H1 (cell line): ENCODE results near the gene SH2D1B. TPM values are rescaled to one million over a fixed set of nuclear protein-coding genes. Genes with fewer than 3 reads are reported as not detected.

ENCODE experiments used
- BACH1 ChIP-seq: IDR thresholded peaks from 2 replicates; pipeline ENCODE4 v1.6.1; 2012; ENCODE audit warnings: low read length, improper control_type of control experiment
- CHD2 ChIP-seq: IDR thresholded peaks from 2 replicates; pipeline ENCODE4 v1.6.1; 2012; ENCODE audit warnings: low read length, improper control_type of control experiment
- FOSL1 ChIP-seq: IDR thresholded peaks from 2 replicates; pipeline ENCODE4 v1.6.1; 2011; ENCODE audit warnings: mild to moderate bottlenecking, low read depth, low read length, moderate library complexity; ENCODE audit not compliant: insufficient read depth
- KDM4A ChIP-seq: IDR thresholded peaks from one replicate; pipeline ENCODE4 v1.7.1; 2012; ENCODE audit warnings: low read depth, mild to moderate bottlenecking, moderate library complexity, low read length, inconsistent platforms; ENCODE audit not compliant: severe bottlenecking
- MAFK ChIP-seq: IDR thresholded peaks from 2 replicates; pipeline ENCODE4 v1.6.1; 2012; ENCODE audit warnings: low read depth, mild to moderate bottlenecking, improper control_type of control experiment, low read length
- POU5F1 ChIP-seq: IDR thresholded peaks from 2 replicates; pipeline ENCODE4 v1.6.1; 2011; ENCODE audit warnings: low read depth, mild to moderate bottlenecking, low read length, moderate library complexity
- RFX5 ChIP-seq: IDR thresholded peaks from 2 replicates; pipeline ENCODE4 v1.6.1; 2011; ENCODE audit warnings: low read depth, low read length, improper control_type of control experiment, borderline replicate concordance
- RXRA ChIP-seq: IDR thresholded peaks from 2 replicates; pipeline ENCODE4 v1.6.1; 2011; ENCODE audit warnings: low read depth, mild to moderate bottlenecking, low read length, moderate library complexity; ENCODE audit not compliant: insufficient read depth
- polyA plus RNA-seq, 7 experiments: library from polyadenylated mRNA; depleted of rRNA in 3 of 7; stranded (reverse) in 5 of 7; unstranded in 2 of 7; fragments of >200 nt in 5 of 7; fragments of 200-250 nt in 2 of 7; gene quantifications; 1 replicate in 5 of 7; 2 replicates in 1 of 7; 4 replicates in 1 of 7; pipeline versions ENCODE4 v1.2.1 to v1.2.3, GENCODE V29; 2011 to 2013; ENCODE audit warnings: missing spikeins in 2 of 7, mixed read lengths in 2 of 7
- total RNA-seq: library from RNA; stranded (reverse); fragmentation: NEBNext Ultra II Directional; extraction: Animal tissue kit (Norgen Biotek cat#: 25700); gene quantifications from 2 replicates; pipeline ENCODE4 v1.2.1, GENCODE V29; 2021

The SH2D1B gene
- total and polyA plus RNA-seq, 2 of the 8 experiments (the other 6 are each of a cell fraction or from before 2014, with no cell fraction given) = not detected

DNA sequence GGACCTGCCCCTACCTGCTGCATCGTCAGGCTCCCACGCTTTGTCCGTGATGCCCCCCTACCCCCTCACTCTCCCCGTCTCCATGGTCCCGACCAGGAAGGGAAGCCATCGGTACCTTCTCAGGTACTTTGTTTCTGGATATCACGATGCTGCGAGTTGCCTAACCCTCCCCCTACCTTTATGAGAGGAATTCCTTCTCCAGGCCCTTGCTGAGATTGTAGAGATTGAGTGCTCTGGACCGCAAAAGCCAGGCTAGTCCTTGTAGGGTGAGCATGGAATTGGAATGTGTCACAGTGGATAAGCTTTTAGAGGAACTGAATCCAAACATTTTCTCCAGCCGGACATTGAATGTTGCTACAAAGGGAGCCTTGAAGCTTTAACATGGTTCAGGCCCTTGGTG is 44.2 kb downstream of the SH2D1B start (continued):
- TF ChIP-seq CHD2 (no peak), FOSL1 (no peak), POU5F1 (no peak), MAFK (no peak), RFX5 (no peak), BACH1 (no peak), RXRA (no peak), KDM4A (no peak)
